HepG2 (cell line): ENCODE results near the gene PTPRD.

ENCODE experiments used
- MXD1 ChIP-seq: sonication (generic); formaldehyde crosslinking; IDR thresholded peaks from 2 replicates; pipeline ENCODE4 v1.4.0; 2020; ENCODE audit warnings: mild to moderate bottlenecking, missing genetic modification reagents
- NAIF1 ChIP-seq: sonication (generic); formaldehyde crosslinking; IDR thresholded peaks from 2 replicates; pipeline ENCODE4 v1.5.0; 2020; ENCODE audit warnings: mild to moderate bottlenecking, missing genetic modification reagents, borderline replicate concordance
- NFYB ChIP-seq: sonication (generic); formaldehyde crosslinking; IDR thresholded peaks from 2 replicates; pipeline ENCODE4 v1.4.0; 2020; ENCODE audit warnings: missing genetic modification reagents
- POGK ChIP-seq: sonication (generic); formaldehyde crosslinking; conservative IDR thresholded peaks from 2 replicates; pipeline ENCODE4 v1.8.0; 2022; ENCODE audit warnings: mild to moderate bottlenecking, moderate library complexity, missing genetic modification reagents
- POLR2A ChIP-seq, 2 experiments: IDR thresholded peaks; 2 replicates each; pipeline ENCODE4 v1.6.1; 2011; ENCODE audit warnings: low read depth in 2 of 2, low read length in 2 of 2, mild to moderate bottlenecking in 1 of 2, moderate library complexity in 1 of 2; ENCODE audit not compliant: insufficient read depth in 1 of 2
- SNAI1 ChIP-seq: sonication (generic); formaldehyde crosslinking; IDR thresholded peaks from 2 replicates; pipeline ENCODE4 v1.5.0; 2020; ENCODE audit warnings: mild to moderate bottlenecking, missing genetic modification reagents, borderline replicate concordance
- SOX6 ChIP-seq, 2 experiments: fragments of 450-650 bp in 1 of 2; sonication (generic) in 1 of 2; formaldehyde crosslinking in 1 of 2; IDR thresholded peaks; 2 replicates each; pipeline versions ENCODE4 v1.4.0 to v1.6.1; 2017 to 2020; ENCODE audit warnings: antibody characterized with exemption in 1 of 2, mild to moderate bottlenecking in 1 of 2, missing genetic modification reagents in 1 of 2
- THAP9 ChIP-seq: sonication (generic); formaldehyde crosslinking; IDR thresholded peaks from 2 replicates; pipeline ENCODE4; 2020; ENCODE audit warnings: missing genetic modification reagents, mild to moderate bottlenecking, borderline replicate concordance
- TF ChIP-seq, protein P1 (sequence below): sonication (generic); formaldehyde crosslinking; IDR thresholded peaks from 2 replicates; pipeline ENCODE4 v1.5.0; 2020; ENCODE audit warnings: mild to moderate bottlenecking, missing genetic modification reagents, moderate library complexity
- TF ChIP-seq, protein P2 (sequence below): sonication (generic); formaldehyde crosslinking; IDR thresholded peaks from 2 replicates; pipeline ENCODE4 v1.5.1; 2020; ENCODE audit warnings: mild to moderate bottlenecking, missing genetic modification reagents, moderate library complexity
- TF ChIP-seq, protein P3 (sequence below), 2 experiments: fragments of 450-650 bp in 1 of 2; sonication (generic) in 1 of 2; formaldehyde crosslinking; IDR thresholded peaks; 2 replicates each; pipeline versions ENCODE4 v1.5.0 to v1.8.0; 2020 to 2022; ENCODE audit warnings: mild to moderate bottlenecking in 1 of 2, missing genetic modification reagents in 1 of 2
- TF ChIP-seq, protein P4 (sequence below): sonication (generic); formaldehyde crosslinking; IDR thresholded peaks from 2 replicates; pipeline ENCODE4 v1.9.0; 2022; ENCODE audit warnings: low read depth, missing genetic modification reagents

DNA sequence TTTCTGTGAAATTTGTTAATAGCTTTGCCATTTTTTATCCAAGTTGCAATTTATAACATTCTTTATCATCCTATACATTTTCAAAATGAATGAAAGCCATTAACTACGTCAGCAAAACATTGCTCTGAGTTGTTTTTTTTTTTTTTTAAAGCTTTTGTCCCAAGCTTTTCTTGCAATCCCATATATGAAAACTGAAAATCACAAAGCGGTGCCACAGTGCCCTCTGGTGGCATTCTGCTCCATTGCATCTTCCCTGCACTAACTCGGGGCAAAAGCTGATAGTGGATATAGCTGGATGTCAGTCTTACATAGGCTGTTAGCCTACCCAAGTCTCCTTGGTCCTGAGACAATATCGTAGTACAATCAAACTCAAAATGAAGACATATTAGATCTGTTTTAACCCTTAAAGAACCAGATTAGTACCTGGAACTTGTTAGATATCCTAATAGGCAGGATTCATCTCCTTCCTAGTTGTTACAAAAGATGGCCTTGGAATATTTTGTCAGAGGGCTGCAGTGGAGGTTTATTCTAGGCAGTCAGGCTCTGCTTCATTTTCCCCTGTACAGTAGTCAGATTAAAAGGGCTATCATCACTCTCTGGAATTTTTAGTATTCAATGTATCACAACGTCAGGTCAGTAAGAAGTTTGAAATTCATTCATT lies 669.9 kb downstream of the PTPRD start:
- TF ChIP-seq NFYB (CRISPR knock-in tag) (no peak), NAIF1 (CRISPR knock-in tag) (no peak), THAP9 (CRISPR knock-in tag) (no peak), MXD1 (CRISPR knock-in tag) (no peak), POLR2A (IDR thresholded peaks at IDR 0.05; ENCODE audit: insufficient read depth in 1 of 2, low read depth in 2 of 2, low read length in 2 of 2) (no peak), SNAI1 (no peak), POGK (CRISPR knock-in tag) (no peak), SOX6 (IDR thresholded peaks at IDR 0.05) (no peak), SOX6 (CRISPR knock-in tag; IDR thresholded peaks at IDR 0.05) (no peak)
- TF ChIP-seq, protein P1, sequence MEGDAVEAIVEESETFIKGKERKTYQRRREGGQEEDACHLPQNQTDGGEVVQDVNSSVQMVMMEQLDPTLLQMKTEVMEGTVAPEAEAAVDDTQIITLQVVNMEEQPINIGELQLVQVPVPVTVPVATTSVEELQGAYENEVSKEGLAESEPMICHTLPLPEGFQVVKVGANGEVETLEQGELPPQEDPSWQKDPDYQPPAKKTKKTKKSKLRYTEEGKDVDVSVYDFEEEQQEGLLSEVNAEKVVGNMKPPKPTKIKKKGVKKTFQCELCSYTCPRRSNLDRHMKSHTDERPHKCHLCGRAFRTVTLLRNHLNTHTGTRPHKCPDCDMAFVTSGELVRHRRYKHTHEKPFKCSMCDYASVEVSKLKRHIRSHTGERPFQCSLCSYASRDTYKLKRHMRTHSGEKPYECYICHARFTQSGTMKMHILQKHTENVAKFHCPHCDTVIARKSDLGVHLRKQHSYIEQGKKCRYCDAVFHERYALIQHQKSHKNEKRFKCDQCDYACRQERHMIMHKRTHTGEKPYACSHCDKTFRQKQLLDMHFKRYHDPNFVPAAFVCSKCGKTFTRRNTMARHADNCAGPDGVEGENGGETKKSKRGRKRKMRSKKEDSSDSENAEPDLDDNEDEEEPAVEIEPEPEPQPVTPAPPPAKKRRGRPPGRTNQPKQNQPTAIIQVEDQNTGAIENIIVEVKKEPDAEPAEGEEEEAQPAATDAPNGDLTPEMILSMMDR (CRISPR knock-in tag) = peak; percentile 82
- TF ChIP-seq, protein P2, sequence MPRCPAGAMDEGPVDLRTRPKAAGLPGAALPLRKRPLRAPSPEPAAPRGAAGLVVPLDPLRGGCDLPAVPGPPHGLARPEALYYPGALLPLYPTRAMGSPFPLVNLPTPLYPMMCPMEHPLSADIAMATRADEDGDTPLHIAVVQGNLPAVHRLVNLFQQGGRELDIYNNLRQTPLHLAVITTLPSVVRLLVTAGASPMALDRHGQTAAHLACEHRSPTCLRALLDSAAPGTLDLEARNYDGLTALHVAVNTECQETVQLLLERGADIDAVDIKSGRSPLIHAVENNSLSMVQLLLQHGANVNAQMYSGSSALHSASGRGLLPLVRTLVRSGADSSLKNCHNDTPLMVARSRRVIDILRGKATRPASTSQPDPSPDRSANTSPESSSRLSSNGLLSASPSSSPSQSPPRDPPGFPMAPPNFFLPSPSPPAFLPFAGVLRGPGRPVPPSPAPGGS (CRISPR knock-in tag) = no peak
- TF ChIP-seq, protein P3, sequence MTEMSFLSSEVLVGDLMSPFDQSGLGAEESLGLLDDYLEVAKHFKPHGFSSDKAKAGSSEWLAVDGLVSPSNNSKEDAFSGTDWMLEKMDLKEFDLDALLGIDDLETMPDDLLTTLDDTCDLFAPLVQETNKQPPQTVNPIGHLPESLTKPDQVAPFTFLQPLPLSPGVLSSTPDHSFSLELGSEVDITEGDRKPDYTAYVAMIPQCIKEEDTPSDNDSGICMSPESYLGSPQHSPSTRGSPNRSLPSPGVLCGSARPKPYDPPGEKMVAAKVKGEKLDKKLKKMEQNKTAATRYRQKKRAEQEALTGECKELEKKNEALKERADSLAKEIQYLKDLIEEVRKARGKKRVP (CRISPR knock-in tag; IDR thresholded peaks at IDR 0.05) = no peak
- TF ChIP-seq, protein P4, sequence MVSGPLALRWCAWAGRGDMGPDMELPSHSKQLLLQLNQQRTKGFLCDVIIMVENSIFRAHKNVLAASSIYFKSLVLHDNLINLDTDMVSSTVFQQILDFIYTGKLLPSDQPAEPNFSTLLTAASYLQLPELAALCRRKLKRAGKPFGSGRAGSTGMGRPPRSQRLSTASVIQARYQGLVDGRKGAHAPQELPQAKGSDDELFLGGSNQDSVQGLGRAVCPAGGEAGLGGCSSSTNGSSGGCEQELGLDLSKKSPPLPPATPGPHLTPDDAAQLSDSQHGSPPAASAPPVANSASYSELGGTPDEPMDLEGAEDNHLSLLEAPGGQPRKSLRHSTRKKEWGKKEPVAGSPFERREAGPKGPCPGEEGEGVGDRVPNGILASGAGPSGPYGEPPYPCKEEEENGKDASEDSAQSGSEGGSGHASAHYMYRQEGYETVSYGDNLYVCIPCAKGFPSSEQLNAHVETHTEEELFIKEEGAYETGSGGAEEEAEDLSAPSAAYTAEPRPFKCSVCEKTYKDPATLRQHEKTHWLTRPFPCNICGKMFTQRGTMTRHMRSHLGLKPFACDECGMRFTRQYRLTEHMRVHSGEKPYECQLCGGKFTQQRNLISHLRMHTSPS (CRISPR knock-in tag) = no peak
